GM23338 (cell line): ENCODE results near the gene TBC1D16.

Experiments used
- CREB1 ChIP-seq: fragments of 250-450 bp; sonication (Bioruptor Pico); IDR thresholded peaks from 2 replicates; pipeline ENCODE4 v1.5.0; 2020; ENCODE audit warnings: low read depth, mild to moderate bottlenecking, moderate library complexity
- CTCF ChIP-seq, 2 experiments: fragments of 200-600 bp in 1 of 2; sonication (generic) in 1 of 2; conservative IDR thresholded peaks; 2 replicates each; pipeline versions ENCODE4 v1.5.1 to v1.6.1; 2016 to 2017; ENCODE audit warnings: antibody characterized with exemption in 2 of 2, low read depth in 2 of 2, mild to moderate bottlenecking in 2 of 2, moderate library complexity in 1 of 2
- EZH2phosphoT487 ChIP-seq: fragments of 200-600 bp; sonication (generic); IDR thresholded peaks from one replicate; pipeline ENCODE4 v1.8.1; 2018; ENCODE audit warnings: antibody characterized with exemption; ENCODE audit not compliant: unreplicated experiment
- JUNB ChIP-seq: IDR thresholded peaks from one replicate; pipeline ENCODE4 v1.6.1; 2016; ENCODE audit warnings: antibody characterized with exemption; ENCODE audit not compliant: unreplicated experiment
- POLR2AphosphoS5 ChIP-seq: IDR thresholded peaks from 2 replicates; pipeline ENCODE4 v1.6.1; 2016; ENCODE audit warnings: antibody characterized with exemption, low read depth
- REST ChIP-seq: IDR thresholded peaks from one replicate; pipeline ENCODE4 v1.6.1; 2018; ENCODE audit warnings: antibody characterized with exemption; ENCODE audit not compliant: unreplicated experiment
- ZNF331 ChIP-seq: fragments of 250-450 bp; sonication (Bioruptor Pico); IDR thresholded peaks from 2 replicates; pipeline ENCODE4 v1.5.0; 2020; ENCODE audit warnings: low read depth, mild to moderate bottlenecking, moderate library complexity

- TF ChIP-seq POLR2AphosphoS5: no peak
- no peak for TF ChIP-seq CTCF (conservative IDR thresholded peaks at IDR 0.05; ENCODE audit: low read depth in 2 of 2)
- no peak for TF ChIP-seq JUNB
- TF ChIP-seq EZH2phosphoT487: no peak
- TF ChIP-seq REST: no peak
- no peak for TF ChIP-seq ZNF331 (CRISPR knock-in tag)
- TF ChIP-seq CREB1 (CRISPR knock-in tag): no peak
Observed at GRCh38 chr17:80000136-80000535, 35.5 kb downstream of the TBC1D16 start.
